Activated effector memory CD4-positive, alpha-beta T cell treated with Interleukin-2 at 50 U/mL for 16 hours (primary cell): ENCODE measurements around the gene PLCL1.
"Not testable (repeated sequence)": the region's sequence is repeated elsewhere in the genome, so short reads cannot be mapped to it uniquely, and the experiment has no call there.

Experiments
- DNase-seq: peaks from one replicate; pipeline ENCODE4 v3.0.0-alpha.2; 2020

PLCL1 gene

GRCh38 chr2:197810491-197810890, 6.1 kb downstream of the PLCL1 start:
- DNase-seq = no peak

DNA sequence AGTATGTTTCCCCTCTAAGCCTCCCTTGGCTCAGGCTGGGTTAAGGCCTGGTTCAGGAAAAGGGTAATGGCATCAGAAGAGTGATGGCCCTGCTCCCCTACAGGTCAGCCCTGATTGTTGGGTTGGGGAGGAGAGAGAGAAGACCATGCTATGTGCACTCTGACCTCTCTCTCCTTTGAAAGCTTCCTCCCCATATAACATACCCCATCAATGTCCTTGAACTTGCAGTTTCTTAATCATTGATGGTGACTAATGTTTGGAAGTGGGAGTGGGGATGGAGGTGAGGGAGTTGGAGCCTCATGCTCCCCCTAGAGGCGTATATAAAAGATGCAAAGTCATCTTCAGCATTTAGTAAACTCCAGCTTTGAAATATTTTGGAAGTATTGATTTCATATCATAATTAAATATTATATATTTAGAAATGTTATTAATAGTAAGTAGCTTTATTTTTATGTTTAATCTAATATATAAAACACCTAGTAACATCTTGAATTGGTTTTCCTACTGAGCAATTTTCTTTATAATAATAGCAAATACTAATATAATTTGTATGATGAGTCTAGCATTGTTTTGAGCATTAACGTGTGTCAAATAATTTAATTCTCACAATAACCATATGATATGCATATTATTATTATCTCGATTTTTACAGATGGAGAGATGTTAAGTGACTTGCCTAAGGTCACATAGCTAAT, 8.8 kb downstream of the PLCL1 start:
- no peak for DNase-seq

GRCh38 chr2:197814526-197814925, 10.1 kb downstream of the PLCL1 start:
- no peak for DNase-seq

DNA sequence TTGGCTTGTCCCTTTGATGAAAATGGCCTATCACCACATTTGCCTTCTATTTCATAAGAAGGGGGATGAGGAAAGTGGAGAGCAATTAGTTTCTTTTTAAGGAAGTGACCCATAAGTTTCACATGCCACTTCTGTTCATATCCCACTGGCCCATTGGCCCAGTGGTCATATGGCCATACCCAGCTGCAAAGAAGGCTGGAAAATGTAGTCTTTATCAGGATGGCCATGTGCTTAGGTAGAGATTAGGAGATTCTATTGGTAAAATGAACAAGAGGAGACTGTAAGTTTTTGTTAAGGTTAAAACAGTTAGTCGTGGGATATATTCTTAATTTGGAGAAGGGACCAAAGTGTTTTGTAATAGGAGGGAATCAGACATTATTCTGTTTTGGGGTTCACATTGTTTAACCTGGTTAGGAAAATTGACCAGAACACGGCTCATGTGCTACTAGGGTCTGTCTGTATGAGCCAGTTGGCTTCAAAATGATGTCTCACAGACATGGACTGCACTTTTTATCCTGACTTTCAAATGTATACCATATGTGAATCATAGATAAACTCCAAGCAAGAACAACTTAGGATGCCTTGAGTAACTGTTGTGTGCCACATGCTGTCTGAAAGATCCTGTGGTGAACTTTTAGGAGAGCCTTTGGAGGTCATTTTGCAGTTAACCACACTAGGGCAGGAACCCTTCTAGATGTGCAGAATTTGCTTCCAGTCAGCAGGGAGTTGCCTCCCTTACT, 17.3 kb downstream of the PLCL1 start:
- DNase-seq = no peak

DNA sequence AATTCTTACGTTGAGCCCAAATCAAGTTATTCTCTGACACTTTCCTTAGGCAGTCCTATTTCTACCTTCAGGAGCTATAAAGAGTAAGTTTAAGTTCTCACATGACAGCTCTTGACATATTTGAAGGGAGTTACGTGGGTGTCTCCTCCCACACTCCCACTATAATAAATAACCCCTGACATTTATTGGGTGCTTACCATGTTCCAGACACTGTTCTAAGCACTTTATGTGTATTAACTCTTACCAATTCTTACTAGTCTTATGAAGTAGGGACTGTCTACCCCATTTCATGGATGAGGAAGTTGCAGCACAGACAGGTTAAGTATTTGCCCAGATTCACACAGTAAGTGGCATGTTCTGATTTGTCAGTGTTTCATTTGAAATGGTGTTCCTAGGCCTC, 17.9 kb downstream of the PLCL1 start:
- no peak for DNase-seq

GRCh38 chr2:197827618-197828017, 23.2 kb downstream of the PLCL1 start:
- no peak for DNase-seq

DNA sequence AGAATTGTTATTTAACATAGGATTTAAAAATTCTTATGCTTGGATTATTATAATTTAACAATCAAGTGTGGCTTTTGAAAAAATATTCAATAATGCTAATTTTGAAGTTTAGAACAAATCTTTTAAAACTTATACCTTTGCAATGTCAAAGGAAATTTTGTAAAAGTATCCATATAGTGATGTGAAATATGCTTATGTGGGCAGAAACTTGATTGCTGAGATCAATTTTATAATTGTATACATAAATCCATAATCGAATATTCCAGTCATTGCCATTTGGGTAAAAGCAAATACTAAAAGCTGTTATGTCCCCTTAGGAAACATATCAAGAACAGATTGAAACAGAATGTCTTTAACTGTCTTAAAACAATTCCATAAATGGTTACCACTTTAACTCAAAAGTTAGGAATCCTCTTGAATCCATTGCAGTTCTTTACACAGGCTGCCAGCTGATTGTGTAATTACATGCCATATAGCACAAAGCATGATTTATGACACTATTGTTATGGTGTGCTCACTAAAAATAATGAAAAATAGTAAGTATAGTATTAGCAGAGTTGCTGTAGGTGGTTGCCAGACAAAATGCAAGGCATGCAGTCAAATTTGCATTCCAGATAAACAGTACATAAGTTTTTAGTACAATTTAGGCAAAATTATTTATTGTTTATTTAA, 24.2 kb downstream of the PLCL1 start:
- no peak for DNase-seq

- DNase-seq = not testable (repeated sequence)
Observed at GRCh38 chr2:197834771-197835170, 30.4 kb downstream of the PLCL1 start.

DNA sequence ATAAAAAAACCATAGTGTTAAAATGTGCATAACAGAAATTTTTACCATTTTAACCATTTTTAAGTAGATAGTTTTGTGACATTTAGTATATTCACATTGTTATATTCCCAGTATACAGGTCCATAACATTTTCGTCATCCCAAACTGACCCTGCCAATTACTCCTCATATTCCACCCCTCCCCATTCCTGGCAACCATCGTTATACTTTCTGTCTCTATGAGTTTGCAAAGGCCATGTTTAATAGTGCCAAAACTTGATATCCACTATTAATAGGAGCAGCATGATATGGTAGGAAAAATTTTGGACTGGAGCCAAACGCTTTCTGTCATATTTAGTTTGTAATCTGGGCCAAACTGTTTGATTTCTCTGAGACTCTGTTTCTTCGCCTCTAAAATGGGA, 30.9 kb downstream of the PLCL1 start:
- no peak for DNase-seq

DNA sequence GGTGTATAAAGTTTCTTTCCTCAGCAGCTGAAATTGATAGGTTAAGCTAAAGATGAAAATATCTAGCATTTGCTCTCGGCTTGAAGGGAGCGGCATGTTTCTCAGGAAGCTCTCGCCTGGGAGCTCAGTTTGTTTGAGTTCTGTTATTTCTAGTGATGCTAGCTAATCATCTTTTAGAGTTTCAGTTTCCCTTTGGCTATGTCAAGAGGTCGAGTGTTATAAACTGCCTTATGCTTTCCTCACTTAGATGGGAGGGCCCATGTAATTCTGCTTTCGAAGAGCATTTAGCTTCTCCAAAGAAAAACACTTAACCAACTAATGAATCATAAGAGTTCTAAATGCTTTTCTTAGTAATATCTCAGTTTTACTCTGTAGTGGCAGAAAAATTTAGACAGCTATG, 33.6 kb downstream of the PLCL1 start:
- DNase-seq = no peak

DNA sequence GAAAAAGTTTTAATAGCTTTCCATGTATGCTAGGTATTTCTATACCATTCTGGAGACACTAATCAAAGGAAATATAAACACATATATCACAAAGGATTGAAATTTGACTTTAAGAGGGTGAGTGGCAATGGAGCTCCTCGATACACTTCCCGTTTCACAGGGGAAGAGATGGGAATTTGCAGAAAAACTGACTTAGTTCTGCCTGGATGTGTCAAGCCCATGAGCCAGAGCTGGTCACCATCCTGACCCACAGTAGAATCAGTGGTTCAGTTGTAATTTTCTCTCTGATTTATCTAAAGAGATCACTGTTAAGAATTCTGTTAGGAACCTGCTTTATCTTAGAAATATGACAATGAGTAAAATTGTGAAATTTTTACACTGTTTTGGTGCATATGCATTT, 34.2 kb downstream of the PLCL1 start:
- no peak for DNase-seq

DNA sequence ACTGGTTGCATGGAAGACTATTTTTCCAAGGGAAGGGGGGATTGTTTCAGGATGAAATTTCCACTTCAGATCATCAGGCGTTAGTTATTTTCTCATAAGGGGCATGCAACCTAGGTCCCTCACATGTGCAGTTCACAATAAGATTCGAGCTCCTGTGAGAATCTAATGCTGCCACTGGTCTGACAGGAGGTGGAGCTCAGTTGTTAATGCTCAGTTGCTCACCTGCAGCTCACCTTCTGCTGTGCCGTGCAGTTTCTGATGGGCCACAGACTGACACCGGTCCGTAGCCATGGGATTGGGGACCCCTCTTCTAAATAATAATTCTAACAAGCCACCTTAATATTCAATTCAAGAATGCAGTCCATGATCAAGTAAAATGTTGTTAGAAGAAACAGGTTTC, 34.9 kb downstream of the PLCL1 start:
- no peak for DNase-seq

DNA sequence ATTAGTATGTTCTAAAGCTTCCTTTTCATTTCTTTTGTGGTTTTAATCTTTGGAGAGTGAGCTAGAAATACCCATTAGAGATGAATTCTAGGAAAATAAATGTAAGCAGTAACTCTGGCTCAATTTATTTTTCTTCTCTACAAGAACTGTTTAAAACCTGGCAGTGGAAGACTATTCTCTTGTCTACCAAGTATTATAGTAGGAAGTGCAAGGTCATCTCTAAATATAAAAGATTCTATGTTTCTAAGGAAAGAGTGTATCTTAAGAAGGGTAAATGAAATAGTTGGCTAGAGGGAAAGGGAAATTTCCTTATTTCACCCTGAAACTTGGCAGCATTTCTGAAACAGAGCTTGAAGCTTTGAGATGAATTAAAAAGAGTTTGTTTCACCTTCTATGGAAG, 35.5 kb downstream of the PLCL1 start:
- no peak for DNase-seq

DNA sequence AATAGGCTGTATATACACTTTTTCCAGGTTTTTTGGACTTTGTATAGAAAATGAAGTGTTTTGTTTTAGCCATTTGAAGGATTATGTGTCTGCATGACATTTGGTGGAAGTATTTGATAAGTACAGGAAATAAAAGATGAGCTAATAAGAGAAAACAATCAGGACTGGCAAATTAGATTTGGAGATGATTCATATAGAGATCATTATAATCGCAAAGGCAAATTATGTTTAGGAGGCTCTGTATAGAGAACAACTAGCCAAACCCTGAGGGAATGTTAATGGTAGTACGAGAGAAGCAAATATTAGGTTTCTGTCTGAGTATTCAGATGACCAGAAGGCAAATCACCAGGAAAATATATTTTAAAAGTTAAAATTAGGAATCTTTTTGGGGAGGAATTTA, 41.7 kb downstream of the PLCL1 start:
- no peak for DNase-seq

GRCh38 chr2:197846777-197847176, 42.4 kb downstream of the PLCL1 start:
- DNase-seq = no peak

DNA sequence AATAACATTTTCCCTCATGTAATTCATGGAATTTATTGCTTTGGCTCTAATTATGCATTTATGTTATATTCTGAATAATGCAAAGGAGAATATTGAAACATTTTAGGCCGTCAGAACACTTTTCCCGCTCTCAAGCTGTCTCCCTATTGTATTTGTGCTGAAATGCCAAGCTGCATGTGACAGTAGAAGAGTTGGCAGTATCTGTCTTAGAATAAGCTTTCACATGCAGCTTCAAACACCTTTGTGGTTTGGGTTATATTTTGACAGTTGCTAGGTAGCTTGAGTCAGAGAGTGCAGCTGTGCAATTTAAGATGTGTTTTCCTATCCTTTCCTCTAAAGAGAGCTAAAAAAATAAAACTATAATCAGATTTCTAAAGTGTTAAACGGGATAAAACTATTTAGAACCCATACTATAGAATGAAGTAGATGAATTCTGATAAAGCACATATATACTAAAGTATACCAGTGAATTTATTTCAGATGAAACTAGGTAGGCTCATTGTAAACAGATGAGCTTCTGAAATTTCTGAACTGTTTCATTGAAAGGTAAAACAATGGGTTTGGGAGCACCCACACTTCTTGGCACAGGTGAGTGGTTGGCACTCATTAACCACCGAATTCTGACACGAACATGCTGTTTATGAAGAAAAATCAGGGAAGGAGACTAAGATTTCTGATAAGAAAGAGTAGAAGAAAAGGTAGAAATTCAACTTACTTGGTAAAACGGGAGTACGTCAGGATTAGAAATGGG, 43.4 kb downstream of the PLCL1 start:
- DNase-seq = no peak

GRCh38 chr2:197848602-197849001, 44.2 kb downstream of the PLCL1 start:
- DNase-seq = no peak

GRCh38 chr2:197850882-197851450, 46.6 kb downstream of the PLCL1 start:
- no peak for DNase-seq

DNA sequence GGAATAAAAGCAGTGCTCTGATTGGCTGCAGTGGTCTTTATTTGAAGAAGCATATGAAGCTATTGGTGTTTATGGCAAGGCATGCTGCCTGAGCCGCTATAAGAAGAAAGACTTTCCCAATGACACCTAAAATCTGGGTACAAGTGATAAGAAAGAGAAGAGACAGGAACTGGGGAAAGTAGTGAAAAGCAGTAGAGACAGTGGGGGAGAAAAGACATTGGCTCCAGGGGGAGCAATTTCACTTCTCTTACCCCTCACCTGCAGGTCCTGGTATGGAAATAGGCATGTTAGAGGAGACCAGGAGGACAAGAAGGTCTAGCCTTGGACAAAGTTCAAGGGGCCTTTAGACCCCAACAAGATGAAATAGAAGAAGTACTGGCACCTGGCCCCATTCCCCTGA, 47.1 kb downstream of the PLCL1 start:
- DNase-seq = no peak

GRCh38 chr2:197852108-197852507, 47.7 kb downstream of the PLCL1 start:
- DNase-seq = no peak

GRCh38 chr2:197853549-197853948, 49.2 kb downstream of the PLCL1 start:
- no peak for DNase-seq

- DNase-seq = no peak
Observed at GRCh38 chr2:197857476-197858107, 53.2 kb downstream of the PLCL1 start.
